ENCODE data around the gene ARHGEF37.
"Not testable (repeated sequence)": the region's sequence is repeated elsewhere in the genome, so short reads cannot be mapped to it uniquely, and the experiment has no call there.

Gene ARHGEF37

DNA sequence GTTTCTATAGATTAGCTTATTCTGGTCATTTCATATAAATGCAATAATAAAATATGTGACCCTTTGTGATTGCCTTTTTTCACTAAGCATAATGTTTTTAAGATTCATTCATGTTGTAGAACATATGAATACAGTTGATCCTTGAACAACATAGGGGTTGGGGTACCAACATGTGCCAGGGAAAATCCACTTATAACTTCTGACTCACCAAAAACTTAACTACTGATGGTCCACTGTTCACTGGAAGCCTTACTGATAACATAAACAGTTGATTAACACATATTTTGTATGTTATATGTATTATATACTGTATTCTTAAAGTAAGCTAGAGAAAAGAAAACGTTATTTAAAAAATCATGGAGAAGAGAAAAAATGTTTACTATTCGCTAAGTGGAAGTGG, 12.1 kb downstream of the ARHGEF37 start:
- DNase-seq (ENCODE audit: low read depth) = no peak
- TF ChIP-seq, protein P1, sequence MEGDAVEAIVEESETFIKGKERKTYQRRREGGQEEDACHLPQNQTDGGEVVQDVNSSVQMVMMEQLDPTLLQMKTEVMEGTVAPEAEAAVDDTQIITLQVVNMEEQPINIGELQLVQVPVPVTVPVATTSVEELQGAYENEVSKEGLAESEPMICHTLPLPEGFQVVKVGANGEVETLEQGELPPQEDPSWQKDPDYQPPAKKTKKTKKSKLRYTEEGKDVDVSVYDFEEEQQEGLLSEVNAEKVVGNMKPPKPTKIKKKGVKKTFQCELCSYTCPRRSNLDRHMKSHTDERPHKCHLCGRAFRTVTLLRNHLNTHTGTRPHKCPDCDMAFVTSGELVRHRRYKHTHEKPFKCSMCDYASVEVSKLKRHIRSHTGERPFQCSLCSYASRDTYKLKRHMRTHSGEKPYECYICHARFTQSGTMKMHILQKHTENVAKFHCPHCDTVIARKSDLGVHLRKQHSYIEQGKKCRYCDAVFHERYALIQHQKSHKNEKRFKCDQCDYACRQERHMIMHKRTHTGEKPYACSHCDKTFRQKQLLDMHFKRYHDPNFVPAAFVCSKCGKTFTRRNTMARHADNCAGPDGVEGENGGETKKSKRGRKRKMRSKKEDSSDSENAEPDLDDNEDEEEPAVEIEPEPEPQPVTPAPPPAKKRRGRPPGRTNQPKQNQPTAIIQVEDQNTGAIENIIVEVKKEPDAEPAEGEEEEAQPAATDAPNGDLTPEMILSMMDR (conservative IDR thresholded peaks at IDR 0.05; ENCODE audit: low read length) = no peak

DNA sequence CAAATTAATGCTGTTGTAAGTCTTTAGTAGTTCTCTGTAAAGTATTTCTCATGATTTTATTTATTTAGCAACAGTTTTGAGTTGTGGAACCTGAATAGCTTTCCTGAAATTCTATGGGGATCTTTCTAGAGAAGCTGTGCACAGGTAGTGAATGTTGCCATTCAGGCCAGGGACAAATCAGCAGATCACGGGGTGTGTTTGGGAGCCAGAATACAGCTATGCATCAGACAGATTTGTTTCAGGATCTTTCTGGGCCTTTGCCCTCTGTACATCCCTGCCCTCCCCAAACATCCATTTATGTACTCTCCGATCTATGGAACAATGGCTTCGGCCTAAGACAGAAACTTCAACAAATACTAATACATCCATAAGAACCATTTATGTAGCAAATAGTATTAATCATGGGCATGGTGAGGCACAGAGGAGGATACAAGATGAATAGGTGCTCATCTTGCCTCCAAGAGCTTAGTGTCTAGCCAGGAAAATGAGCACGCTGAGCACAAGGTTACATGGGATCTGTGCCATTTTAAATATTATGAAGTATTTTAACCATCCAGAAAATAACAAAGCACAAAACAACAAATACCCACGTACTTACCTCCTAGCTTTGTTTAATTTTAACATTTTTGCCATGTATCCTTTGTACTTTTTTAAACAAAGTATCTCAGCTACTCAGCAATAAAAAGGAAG, 13.1 kb downstream of the ARHGEF37 start:
- TF ChIP-seq, protein P1 (conservative IDR thresholded peaks at IDR 0.05; ENCODE audit: low read length) = no peak
- no peak for DNase-seq (ENCODE audit: low read depth)
- no peak overlapping the region for H3K4me3 ChIP-seq (ENCODE audit: low read length)

More for the DNA sequence above, 12.1 kb downstream of the ARHGEF37 start:
- no peak overlapping the region for H3K4me3 ChIP-seq (ENCODE audit: low read length)

DNA sequence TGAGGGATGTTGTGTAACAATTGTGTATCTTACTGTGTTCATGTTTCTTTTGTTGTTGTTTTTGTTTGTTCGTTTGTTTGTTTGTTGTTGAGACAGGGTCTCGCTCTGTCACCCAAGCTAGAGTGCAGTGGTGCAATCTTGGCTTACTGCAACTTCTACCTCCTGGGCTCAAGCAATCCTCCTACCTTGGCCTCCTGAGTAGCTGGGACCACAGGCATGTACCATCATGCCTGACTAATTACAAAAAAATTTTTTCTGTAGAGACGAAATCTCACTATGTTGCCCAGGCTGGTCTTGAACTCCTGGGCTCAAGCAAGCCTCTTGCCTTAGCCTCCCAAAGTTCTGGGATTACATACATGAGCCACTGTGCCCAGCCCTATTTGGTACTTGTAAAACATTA, 13.8 kb downstream of the ARHGEF37 start:
- DNase-seq (ENCODE audit: low read depth); H3K4me3 ChIP-seq (ENCODE audit: low read length): not testable (repeated sequence)

DNA sequence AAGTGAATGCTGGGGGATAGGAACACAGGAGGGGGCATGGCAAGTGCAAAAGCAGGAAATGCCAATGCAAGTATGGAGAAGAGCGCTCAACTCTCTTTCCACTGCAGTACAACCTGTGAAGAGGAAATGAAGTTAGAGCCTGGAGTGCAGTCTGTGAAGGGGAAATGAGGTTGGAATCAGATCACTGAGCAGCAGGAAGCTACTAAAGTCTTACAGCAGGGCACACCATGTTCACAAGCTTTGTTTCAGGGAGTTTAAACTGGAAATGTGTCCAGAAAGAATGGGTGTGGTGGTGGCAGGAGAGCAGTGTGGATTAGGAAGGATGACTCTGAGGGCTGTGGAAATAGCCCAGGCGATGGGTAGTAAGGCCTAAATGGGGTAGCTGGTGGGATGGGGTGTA, 15.4 kb downstream of the ARHGEF37 start:
- no peak for DNase-seq (ENCODE audit: low read depth)
- TF ChIP-seq, protein P1 (conservative IDR thresholded peaks at IDR 0.05; ENCODE audit: low read length) = no peak
- no peak overlapping the region for H3K4me3 ChIP-seq (ENCODE audit: low read length)

DNA sequence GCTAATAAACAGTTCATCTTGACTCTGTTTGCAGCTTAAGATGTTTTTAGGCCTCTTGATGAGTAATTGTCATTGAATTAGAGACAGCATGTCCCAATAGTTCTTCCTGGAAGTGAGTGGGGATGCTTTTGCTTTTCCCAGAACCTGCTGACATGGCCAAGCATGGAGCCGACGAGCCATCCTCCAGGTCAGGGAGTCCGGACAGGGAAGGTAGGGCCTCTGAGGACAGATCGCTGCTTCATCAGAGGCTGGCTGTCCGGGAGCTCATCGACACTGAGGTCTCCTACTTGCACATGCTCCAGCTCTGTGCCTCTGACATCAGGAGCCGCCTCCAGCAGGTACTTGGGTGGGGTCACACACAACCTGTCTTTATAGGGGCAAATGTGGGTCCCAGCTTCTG, 16.3 kb downstream of the ARHGEF37 start:
- TF ChIP-seq, protein P1 (conservative IDR thresholded peaks at IDR 0.05; ENCODE audit: low read length) = no peak
- H3K4me3 ChIP-seq (ENCODE audit: low read length) = no peak overlapping the region
- DNase-seq (ENCODE audit: low read depth) = no peak

DNA sequence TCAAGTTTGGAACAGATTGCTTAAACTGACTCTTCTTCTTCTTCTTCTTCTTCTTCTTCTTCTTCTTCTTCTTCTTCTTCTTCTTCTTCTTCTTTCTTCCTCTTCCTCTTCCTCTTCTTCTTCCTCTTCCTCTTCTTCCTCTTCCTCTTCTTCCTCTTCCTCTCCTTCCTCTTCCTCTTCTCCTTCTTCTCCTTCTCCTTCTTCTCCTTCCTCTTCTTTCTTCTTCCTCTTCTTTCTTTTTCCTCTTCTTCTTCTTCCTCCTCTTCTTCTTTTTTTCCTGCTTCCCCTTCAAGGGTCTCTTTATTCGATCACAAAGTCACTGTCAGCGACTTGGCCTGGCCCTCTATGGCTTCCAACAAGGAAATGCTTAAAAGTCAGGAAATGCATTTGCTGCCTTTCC, 16.9 kb downstream of the ARHGEF37 start:
- not testable (repeated sequence) for H3K4me3 ChIP-seq (ENCODE audit: low read length)

DNA sequence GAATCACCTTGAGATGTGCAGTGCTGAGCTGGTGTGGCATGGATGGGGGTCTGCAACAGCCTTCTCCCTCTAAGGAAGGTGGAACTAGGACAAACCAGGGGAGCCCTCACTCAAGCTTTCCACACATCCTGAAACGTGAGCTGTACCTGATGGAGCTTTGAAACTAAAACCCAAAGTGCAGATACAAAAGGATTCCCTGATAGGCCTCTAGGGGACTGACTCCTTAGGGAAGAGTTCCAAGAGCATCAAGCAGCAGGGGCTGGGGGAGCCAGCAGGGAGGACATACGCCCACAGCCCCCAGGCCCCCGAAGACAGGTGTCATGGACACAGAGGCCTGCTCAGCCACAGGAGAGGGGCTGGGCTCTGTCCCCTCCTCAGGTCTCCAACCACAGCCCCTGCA, 17.7 kb downstream of the ARHGEF37 start:
- H3K4me3 ChIP-seq (ENCODE audit: low read length) = no peak overlapping the region
- TF ChIP-seq, protein P1 (conservative IDR thresholded peaks at IDR 0.05; ENCODE audit: low read length) = no peak
- DNase-seq (ENCODE audit: low read depth) = no peak

More for the DNA sequence above, 16.9 kb downstream of the ARHGEF37 start:
- DNase-seq (ENCODE audit: low read depth) = not testable (repeated sequence)

DNA sequence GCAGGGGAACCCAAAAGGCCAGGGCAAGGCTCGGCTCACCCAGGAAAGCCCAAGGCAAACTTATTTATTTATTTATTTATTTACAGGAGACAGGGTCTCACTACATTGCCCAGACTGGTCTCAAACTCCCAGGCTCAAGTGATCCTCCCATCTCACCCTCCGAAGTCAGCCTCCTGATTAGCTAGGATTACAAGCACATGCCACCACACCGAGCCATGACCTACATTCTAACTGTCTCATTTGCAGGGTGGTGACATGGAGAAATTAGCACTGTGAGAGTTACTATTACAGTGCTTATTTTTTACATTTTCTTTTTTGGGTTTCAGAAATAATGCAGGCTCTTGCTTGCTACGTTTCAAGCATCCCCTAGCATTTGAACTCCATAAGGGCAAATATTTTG, 18.1 kb downstream of the ARHGEF37 start:
- no peak overlapping the region for H3K4me3 ChIP-seq (ENCODE audit: low read length)
- DNase-seq (ENCODE audit: low read depth) = no peak
- TF ChIP-seq, protein P1 (conservative IDR thresholded peaks at IDR 0.05; ENCODE audit: low read length) = no peak

Measured in AG10803 (cell line).